Keratinocyte (primary cell): ENCODE measurements around the gene HERC2.
"Not testable (repeated sequence)": the region's sequence is repeated elsewhere in the genome, so short reads cannot be mapped to it uniquely, and the experiment has no call there.

Experiments
- EZH2 ChIP-seq: IDR thresholded peaks from one replicate; pipeline ENCODE4 v1.6.1; 2012; ENCODE audit warnings: inconsistent platforms, mild to moderate bottlenecking, low read length, moderate library complexity
- TF ChIP-seq, protein P1 (sequence below), 3 experiments: IDR thresholded peaks in 1 of 3; conservative IDR thresholded peaks in 1 of 3; optimal IDR thresholded peaks in 1 of 3; 2 replicates in 2 of 3; 3 replicates in 1 of 3; pipeline versions ENCODE3 to v1.5.1; 2011; ENCODE audit warnings: low read length in 3 of 3, mild to moderate bottlenecking in 3 of 3, moderate library complexity in 2 of 3, control low read depth in 1 of 3, inconsistent platforms in 1 of 3; ENCODE audit not compliant: insufficient read depth in 2 of 3; ENCODE audit errors: extremely low read depth in 1 of 3

DNA sequence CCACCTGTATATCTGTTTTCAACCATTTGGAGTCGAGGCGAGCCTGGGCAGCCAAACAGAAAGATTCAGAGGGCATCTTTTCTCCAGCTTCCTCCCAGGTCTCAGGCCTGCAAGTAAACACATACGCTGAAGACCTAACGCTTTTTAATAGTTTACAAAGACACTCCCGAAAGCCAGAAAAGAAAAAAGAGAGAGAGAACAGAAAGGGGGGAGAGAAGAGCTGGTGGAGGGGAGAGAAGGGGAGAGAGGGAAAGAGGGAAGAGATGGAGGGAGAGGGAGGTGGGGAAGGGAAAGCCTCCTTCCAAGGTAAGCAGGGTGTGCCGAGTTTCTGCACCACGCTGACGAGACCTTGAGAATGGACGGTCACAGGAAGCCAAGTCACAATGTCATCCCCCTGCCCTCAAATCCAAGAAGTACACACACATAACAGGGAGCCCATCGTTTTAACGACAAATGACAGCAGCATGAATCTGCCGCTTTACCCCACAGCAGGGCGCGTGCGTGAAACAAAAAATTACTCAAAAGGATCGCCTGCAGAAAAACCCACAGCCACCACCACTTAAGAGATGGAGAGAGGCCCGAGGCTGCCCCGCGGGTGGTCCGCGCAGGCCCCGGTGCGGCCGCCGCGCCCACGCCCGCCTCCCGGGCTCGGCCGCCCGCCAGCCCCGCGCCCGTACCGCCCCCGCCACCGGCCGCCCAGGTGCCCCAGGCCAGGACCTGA is 461 bp downstream of the HERC2 start:
- TF ChIP-seq, protein P1, sequence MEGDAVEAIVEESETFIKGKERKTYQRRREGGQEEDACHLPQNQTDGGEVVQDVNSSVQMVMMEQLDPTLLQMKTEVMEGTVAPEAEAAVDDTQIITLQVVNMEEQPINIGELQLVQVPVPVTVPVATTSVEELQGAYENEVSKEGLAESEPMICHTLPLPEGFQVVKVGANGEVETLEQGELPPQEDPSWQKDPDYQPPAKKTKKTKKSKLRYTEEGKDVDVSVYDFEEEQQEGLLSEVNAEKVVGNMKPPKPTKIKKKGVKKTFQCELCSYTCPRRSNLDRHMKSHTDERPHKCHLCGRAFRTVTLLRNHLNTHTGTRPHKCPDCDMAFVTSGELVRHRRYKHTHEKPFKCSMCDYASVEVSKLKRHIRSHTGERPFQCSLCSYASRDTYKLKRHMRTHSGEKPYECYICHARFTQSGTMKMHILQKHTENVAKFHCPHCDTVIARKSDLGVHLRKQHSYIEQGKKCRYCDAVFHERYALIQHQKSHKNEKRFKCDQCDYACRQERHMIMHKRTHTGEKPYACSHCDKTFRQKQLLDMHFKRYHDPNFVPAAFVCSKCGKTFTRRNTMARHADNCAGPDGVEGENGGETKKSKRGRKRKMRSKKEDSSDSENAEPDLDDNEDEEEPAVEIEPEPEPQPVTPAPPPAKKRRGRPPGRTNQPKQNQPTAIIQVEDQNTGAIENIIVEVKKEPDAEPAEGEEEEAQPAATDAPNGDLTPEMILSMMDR (optimal IDR thresholded peaks at IDR 0.05 in 1 of 3, IDR thresholded peaks at IDR 0.05 in 1 of 3, conservative IDR thresholded peaks at IDR 0.05 in 1 of 3; ENCODE audit: extremely low read depth in 1 of 3, insufficient read depth in 2 of 3, low read length in 3 of 3), result not testable (repeated sequence)
- not testable (repeated sequence) for TF ChIP-seq EZH2
